HepG2 (cell line): ENCODE measurements around the gene CASP4. TPM values are rescaled to one million over a fixed set of nuclear protein-coding genes. Genes with fewer than 3 reads are reported as not detected.

Experiments used
- ARID5B ChIP-seq: IDR thresholded peaks from 2 replicates; pipeline ENCODE4 v1.4.0; 2020; ENCODE audit warnings: mild to moderate bottlenecking, missing genetic modification reagents
- CSRNP2 ChIP-seq: sonication (generic); formaldehyde crosslinking; conservative IDR thresholded peaks from 2 replicates; pipeline ENCODE4 v1.8.0; 2022; ENCODE audit warnings: low read depth, missing genetic modification reagents
- FOXJ3 ChIP-seq: sonication (generic); formaldehyde crosslinking; IDR thresholded peaks from 2 replicates; pipeline ENCODE4 v1.4.0; 2020; ENCODE audit warnings: missing genetic modification reagents, mild to moderate bottlenecking, borderline replicate concordance
- HOMEZ ChIP-seq: IDR thresholded peaks from 2 replicates; pipeline ENCODE4 v1.6.1; 2016; ENCODE audit warnings: low read depth
- PATZ1 ChIP-seq: sonication (generic); formaldehyde crosslinking; IDR thresholded peaks from 2 replicates; pipeline ENCODE4 v1.4.0; 2020; ENCODE audit warnings: missing genetic modification reagents
- TBL1XR1 ChIP-seq: fragments of 150-350 bp; IDR thresholded peaks from 2 replicates; pipeline ENCODE4 v1.6.1; 2014; ENCODE audit warnings: borderline replicate concordance, low read length; ENCODE audit not compliant: partially characterized antibody
- ZBTB20 ChIP-seq: sonication (generic); formaldehyde crosslinking; IDR thresholded peaks from 2 replicates; pipeline ENCODE4 v1.8.1; 2023; ENCODE audit warnings: missing genetic modification reagents, low read depth, mild to moderate bottlenecking, borderline replicate concordance
- ZFP82 ChIP-seq: sonication (generic); formaldehyde crosslinking; IDR thresholded peaks from 2 replicates; pipeline ENCODE4 v1.5.1; 2020; ENCODE audit warnings: mild to moderate bottlenecking, missing genetic modification reagents, borderline replicate concordance
- ZHX1 ChIP-seq: sonication (generic); formaldehyde crosslinking; IDR thresholded peaks from 2 replicates; pipeline ENCODE4 v1.8.1; 2022; ENCODE audit warnings: low read depth, mild to moderate bottlenecking, missing genetic modification reagents
- ZNF101 ChIP-seq: sonication (generic); formaldehyde crosslinking; IDR thresholded peaks from 2 replicates; pipeline ENCODE4 v1.4.0; 2020; ENCODE audit warnings: mild to moderate bottlenecking, low read depth, missing genetic modification reagents, borderline replicate concordance
- ZNF276 ChIP-seq: sonication (generic); formaldehyde crosslinking; IDR thresholded peaks from 2 replicates; pipeline ENCODE4 v1.4.0; 2020; ENCODE audit warnings: mild to moderate bottlenecking, low read depth, missing genetic modification reagents
- ZNF33B ChIP-seq: sonication (generic); formaldehyde crosslinking; IDR thresholded peaks from 2 replicates; pipeline ENCODE4 v1.5.1; 2020; ENCODE audit warnings: mild to moderate bottlenecking, missing genetic modification reagents
- ZNF652 ChIP-seq: IDR thresholded peaks from 2 replicates; pipeline ENCODE4 v1.6.1; 2016; ENCODE audit warnings: low read depth, borderline replicate concordance
- ZNF773 ChIP-seq: sonication (generic); formaldehyde crosslinking; IDR thresholded peaks from 2 replicates; pipeline ENCODE4 v1.4.0; 2020; ENCODE audit warnings: missing genetic modification reagents, borderline replicate concordance
- ZSCAN21 ChIP-seq: sonication (generic); formaldehyde crosslinking; IDR thresholded peaks from 2 replicates; pipeline ENCODE4 v1.8.0; 2022; ENCODE audit warnings: mild to moderate bottlenecking, missing genetic modification reagents, moderate library complexity, borderline replicate concordance
- polyA plus RNA-seq, 8 experiments: library from polyadenylated mRNA; depleted of rRNA in 3 of 8; stranded (reverse) in 7 of 8; unstranded in 1 of 8; fragments of >200 nt; fragmentation: Illumina TruSeq in 4 of 8; extraction: Trizol in 4 of 8; gene quantifications; 2 replicates each; pipeline versions ENCODE4 v1.2.1 to v1.2.3, GENCODE V29; 2011 to 2016; ENCODE audit warnings: low read depth in 4 of 8, missing spikeins in 1 of 8, mixed read lengths in 1 of 8; ENCODE audit not compliant: insufficient read depth in 1 of 8
- total RNA-seq, 5 experiments: library from RNA; depleted of rRNA; stranded (reverse); fragments of >200 nt; fragmentation: Illumina TruSeq; extraction: Trizol; gene quantifications; 2 replicates each; pipeline ENCODE4 v1.2.3, GENCODE V29; 2016; ENCODE audit warnings: low read depth in 1 of 5

The CASP4 gene
- total and polyA plus RNA-seq, 2 of the 13 experiments (the other 11 are each of a cell fraction or from before 2014, with no cell fraction given): 56.4 to 69.8 TPM

GRCh38 chr11:104956528-104956927 lies 11.8 kb downstream of the CASP4 start (continued):
- TF ChIP-seq ZHX1 (CRISPR knock-in tag) (no peak), PATZ1 (CRISPR knock-in tag) (no peak), ZNF652 (CRISPR knock-in tag) (no peak), FOXJ3 (peak; percentile 59; the same call in 1 of the 2 replicates), ARID5B (CRISPR knock-in tag) (peak; percentile 89), ZNF33B (CRISPR knock-in tag) (no peak), ZNF773 (no peak), ZBTB20 (CRISPR knock-in tag) (no peak), TBL1XR1 (no peak), ZNF276 (CRISPR knock-in tag) (no peak), CSRNP2 (CRISPR knock-in tag) (no peak), ZFP82 (no peak), ZNF101 (no peak), HOMEZ (CRISPR knock-in tag) (peak; percentile 74), ZSCAN21 (no peak)
